HL-60 (cell line): Measurements from ENCODE around the gene WRNIP1.
"Not testable (repeated sequence)": the region's sequence is repeated elsewhere in the genome, so short reads cannot be mapped to it uniquely, and the experiment has no call there.

ENCODE experiments used
- CTCF ChIP-seq: IDR thresholded peaks from one replicate; pipeline ENCODE4 v1.5.1; 2011; ENCODE audit warnings: low read length, control low read depth, inconsistent platforms; ENCODE audit not compliant: insufficient read depth
- POLR2AphosphoS5 ChIP-seq: IDR thresholded peaks from 2 replicates; pipeline ENCODE4 v1.6.1; 2012; ENCODE audit warnings: low read depth

- not testable (repeated sequence) for TF ChIP-seq CTCF, POLR2AphosphoS5
Observed at GRCh38 chr6:2801687-2802086, 36.5 kb downstream of the WRNIP1 start.
